ENCODE measurements around the gene GUCD1. TPM values are rescaled to one million over a fixed set of nuclear protein-coding genes. Genes with fewer than 3 reads are reported as not detected.

Gene GUCD1
- total RNA-seq, 1 experiment from 2014 or later, result 48.7 TPM

GRCh38 chr22:24500277-24500820, 54.6 kb downstream of the GUCD1 start:
- Histone ChIP-seq H2AFZ (ENCODE audit: low read depth, low read length, poor library complexity, severe bottlenecking) (no peak overlapping the region), H3K9me3 (ENCODE audit: control insufficient read depth in 1 of 2, insufficient read depth in 1 of 2, low read depth in 1 of 2, low read length in 2 of 2) (no peaks in the 10 kb centered on the region), H3K27me3 (ENCODE audit: insufficient read depth, low read length) (no peaks in the 10 kb centered on the region), H4K20me1 (ENCODE audit: insufficient read depth) (no peaks in the 10 kb centered on the region), H3K4me1 (ENCODE audit: control insufficient read depth in 1 of 2, insufficient read depth in 2 of 2, low read length in 2 of 2) (no peaks in the 10 kb centered on the region), H3K27ac (ENCODE audit: low read depth, low read length) (no peak overlapping the region), H3K36me3 (ENCODE audit: control insufficient read depth in 1 of 2, insufficient read depth in 2 of 2, low read length in 2 of 2) (no peaks in the 10 kb centered on the region), H3K79me2 (ENCODE audit: insufficient read depth, low read length) (no peaks in the 10 kb centered on the region), H3K9ac (ENCODE audit: low read length) (no peak overlapping the region), H3K9me2 (ENCODE audit: insufficient read depth) (no peaks in the 10 kb centered on the region), H3K4me2 (ENCODE audit: low read length) (no peak overlapping the region), H3K4me3 (replicated peaks in 1 of 2; ENCODE audit: low read depth in 1 of 2, low read length in 2 of 2) (no peak overlapping the region)
- no peak for ATAC-seq
- POLR2A ChIA-PET, result no interaction called here
- BruUV-seq (replicated peaks), result no TSS peak
- CTCF ChIA-PET, result no interaction called here
- no peak for DNase-seq (ENCODE audit: low read depth, low spot score)
- intact Hi-C loops (cut with micrococcal nuclease), result no loop called here
- TF ChIP-seq ATF3 (IDR thresholded peaks at IDR 0.05) (no peak), FOSL1 (IDR thresholded peaks at IDR 0.05; ENCODE audit: low read depth) (no peak), SRF (IDR thresholded peaks at IDR 0.05; ENCODE audit: low read depth) (no peak)
- RAD21 ChIA-PET (ENCODE audit: low non-redundant PET in 1 of 2, low total read pairs in 2 of 2, uncharacterized antibody in 2 of 2, unreplicated experiment in 2 of 2), result interaction anchor here (0.5 to 0.6 kb wide), 2 partner anchors 9 to 67 kb away, joined by 3 read pairs; no protein-coding TSS in a partner anchor

GRCh38 chr22:24499706-24500276, 55.1 kb downstream of the GUCD1 start:
- TF ChIP-seq ELF1 (IDR thresholded peaks at IDR 0.05; ENCODE audit: borderline replicate concordance, low read depth) (no peak), ATF3 (IDR thresholded peaks at IDR 0.05) (no peak)
- no peaks in the 10 kb centered on the region for H3K9me2 ChIP-seq (ENCODE audit: insufficient read depth)
- H3K79me2 ChIP-seq (ENCODE audit: insufficient read depth, low read length), result no peaks in the 10 kb centered on the region
- intact Hi-C loops (cut with micrococcal nuclease), result no loop called here
- no peaks in the 10 kb centered on the region for H3K9me3 ChIP-seq (ENCODE audit: control insufficient read depth in 1 of 2, insufficient read depth in 1 of 2, low read depth in 1 of 2, low read length in 2 of 2)
- no peak for DNase-seq (ENCODE audit: low read depth, low spot score)
- no peaks in the 10 kb centered on the region for H3K4me1 ChIP-seq (ENCODE audit: control insufficient read depth in 1 of 2, insufficient read depth in 2 of 2, low read length in 2 of 2)
- no peaks in the 10 kb centered on the region for H3K36me3 ChIP-seq (ENCODE audit: control insufficient read depth in 1 of 2, insufficient read depth in 2 of 2, low read length in 2 of 2)
- H3K27me3 ChIP-seq (ENCODE audit: insufficient read depth, low read length), result no peaks in the 10 kb centered on the region
- ChIA-PET POLR2A (no interaction called here), RAD21 (ENCODE audit: low non-redundant PET in 1 of 2, low total read pairs in 2 of 2, uncharacterized antibody in 2 of 2, unreplicated experiment in 2 of 2) (interaction anchor here (0.5 to 0.6 kb wide), 2 partner anchors 10 to 66 kb away, joined by 3 read pairs; no protein-coding TSS in a partner anchor), CTCF (no interaction called here)
- no peak overlapping the region for H2AFZ ChIP-seq (ENCODE audit: low read depth, low read length, poor library complexity, severe bottlenecking)
- H3K27ac ChIP-seq (ENCODE audit: low read depth, low read length), result no peak overlapping the region
- H3K9ac ChIP-seq (ENCODE audit: low read length), result no peak overlapping the region
- no peak overlapping the region for H3K4me3 ChIP-seq (replicated peaks in 1 of 2; ENCODE audit: low read depth in 1 of 2, low read length in 2 of 2)
- no peak for ATAC-seq
- no TSS peak for BruUV-seq (replicated peaks)
- no peaks in the 10 kb centered on the region for H4K20me1 ChIP-seq (ENCODE audit: insufficient read depth)
- no peak overlapping the region for H3K4me2 ChIP-seq (ENCODE audit: low read length)
